AML-193 (cell line): ENCODE measurements around the gene TIMP3.

Source experiments
- DNase-seq, 2 experiments: peaks; one replicate each; lab custom pipeline; 2025; lab: John Stamatoyannopoulos, UW

TIMP3 gene

GRCh38 chr22:32786027-32786418 is 15.5 kb upstream of the TIMP3 start:
- DNase-seq, result no peak

DNA sequence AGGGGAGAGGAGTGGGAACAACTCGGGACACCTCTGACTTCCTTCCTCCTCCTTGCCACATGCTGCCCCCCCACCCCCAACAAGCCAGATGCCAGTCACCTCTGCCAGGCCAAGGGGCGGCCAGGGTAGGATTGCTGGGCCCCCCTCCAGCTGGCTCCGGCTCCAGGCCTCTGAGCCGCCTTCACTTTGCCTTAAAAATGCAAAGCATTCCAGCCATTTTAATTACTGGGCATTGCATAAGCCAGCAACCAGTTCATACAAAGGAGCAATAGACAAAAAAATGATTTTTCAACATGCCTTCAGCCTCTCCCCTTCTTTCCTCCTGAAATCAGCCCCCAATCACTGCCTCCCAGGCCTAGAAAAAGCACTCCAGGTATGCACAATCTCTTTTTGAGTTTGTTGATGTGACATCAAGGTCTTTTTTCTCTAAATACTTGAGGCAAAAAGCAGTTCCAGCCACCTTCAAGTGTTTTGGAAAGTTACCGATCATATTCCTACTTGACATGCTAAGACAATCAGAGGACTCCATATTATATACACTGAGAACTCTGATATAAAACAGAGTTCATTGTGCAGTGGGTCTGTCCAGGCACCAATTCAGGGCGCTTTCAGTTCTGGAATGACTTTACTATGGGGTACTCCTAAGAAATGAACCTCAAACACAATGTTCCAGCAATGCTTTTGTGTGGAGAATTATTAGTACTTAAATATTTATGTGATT is 12.4 kb upstream of the TIMP3 start:
- DNase-seq, result no peak

GRCh38 chr22:32789797-32790620 is 11.5 kb upstream of the TIMP3 start:
- no peak for DNase-seq

DNA sequence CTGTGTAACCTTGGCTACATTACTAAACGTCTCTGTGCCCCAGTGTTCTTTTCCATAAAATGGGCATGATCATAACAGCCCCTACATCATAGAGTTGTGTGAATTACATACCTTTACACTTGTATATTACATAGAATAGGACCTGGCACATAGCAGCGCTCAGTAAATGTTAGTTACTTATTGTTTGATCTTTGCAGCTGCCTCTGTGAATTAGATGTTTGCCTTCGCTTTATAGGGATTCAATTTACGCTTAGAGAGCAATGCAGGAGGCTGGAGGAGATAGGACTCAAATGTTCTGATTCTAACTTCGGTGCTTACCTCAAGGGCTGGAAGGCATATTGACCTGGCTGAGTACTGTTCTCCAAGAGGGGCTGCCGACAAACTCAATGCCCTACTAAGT is 10.4 kb upstream of the TIMP3 start:
- DNase-seq, result no peak

- no peak for DNase-seq
Measured at GRCh38 chr22:32791485-32791884, 10.0 kb upstream of the TIMP3 start.

DNA sequence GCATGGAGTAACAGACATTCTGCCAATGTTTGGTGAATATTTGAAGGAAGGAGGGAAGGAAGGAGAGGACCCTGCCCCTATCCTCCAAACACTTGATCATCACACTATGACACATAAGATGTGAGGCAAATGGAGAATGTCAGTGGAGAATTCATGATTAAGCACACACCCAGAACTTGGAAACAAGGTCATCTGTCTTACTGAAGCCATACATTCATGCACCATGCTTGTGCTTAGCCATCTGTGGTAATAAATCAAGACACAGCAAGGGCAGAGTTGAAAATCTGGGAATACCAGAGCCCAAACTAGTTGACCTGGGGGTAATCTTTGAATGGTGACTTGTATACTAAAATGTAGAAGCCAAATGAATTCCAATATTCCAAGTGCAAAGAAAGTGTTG is 7.9 kb upstream of the TIMP3 start:
- no peak for DNase-seq

DNA sequence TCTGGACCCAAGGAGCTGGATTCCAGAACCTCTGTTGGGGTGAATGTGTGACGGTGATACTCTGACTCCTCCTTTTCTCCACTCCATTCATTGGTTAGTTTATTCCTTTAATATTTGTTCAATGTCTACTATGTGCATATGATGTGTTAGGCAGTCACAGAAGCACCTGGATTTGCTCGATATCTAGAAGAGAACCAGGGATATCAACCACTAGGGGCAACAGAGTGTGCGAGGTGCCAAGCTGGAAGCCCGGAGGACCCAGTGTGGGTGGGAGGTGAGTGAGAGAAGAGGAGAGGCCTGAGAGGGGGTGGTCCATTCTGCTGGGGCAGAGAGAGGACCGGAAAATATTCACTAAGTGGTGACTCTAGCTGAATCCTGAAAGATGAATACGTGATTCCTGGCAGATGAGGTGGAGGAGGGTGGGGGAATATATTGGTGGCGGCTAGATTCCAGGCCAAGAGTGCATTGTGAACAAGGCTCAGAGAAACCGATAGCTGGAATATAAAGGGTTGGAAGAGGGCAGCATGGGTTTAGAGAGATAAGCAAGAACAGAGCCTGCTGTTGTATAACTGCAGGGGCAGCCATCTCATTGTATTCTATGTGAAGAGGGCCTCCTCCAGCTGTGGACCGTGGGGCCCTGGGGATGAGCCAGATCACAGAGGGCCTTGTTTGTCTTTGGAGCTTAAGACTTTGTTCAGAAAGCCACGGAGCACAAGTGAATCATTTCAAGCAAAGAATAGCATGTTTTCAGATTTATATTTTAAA is 6.9 kb upstream of the TIMP3 start:
- DNase-seq, result no peak

GRCh38 chr22:32795214-32795596 is 6.3 kb upstream of the TIMP3 start:
- DNase-seq, result no peak

DNA sequence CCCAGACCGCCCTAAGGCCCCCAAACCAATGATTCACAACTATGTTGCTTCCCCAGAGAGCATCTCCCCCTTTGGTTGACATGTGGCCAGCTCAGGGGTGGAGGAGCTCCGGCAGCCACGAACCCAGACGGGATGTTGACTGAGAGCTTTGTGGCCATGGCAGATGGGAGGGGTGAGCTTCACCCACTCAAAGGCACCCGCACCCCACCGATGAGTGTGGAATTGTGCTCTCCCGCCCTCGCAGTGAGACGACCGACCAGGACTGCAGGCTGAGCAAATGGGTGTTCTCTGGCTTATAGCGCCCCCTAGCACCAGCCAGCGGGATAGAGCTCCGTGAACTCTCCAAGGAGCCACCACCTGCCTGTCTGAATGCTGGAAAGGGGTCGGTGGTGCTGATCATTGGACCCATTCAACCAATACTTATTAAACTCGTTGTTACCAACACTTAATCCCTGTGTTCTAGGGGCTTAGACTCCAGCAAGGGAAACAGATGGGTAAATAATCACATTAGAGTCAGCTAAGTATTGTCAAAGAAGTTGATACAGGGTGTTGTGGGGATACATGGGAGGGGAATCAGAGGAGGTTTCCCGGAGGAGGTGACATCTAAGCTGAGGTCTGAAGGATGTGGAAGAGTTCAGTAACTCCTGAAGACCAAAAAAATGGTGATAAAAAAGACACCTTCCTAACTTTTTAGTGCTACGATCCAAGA is 4.5 kb upstream of the TIMP3 start:
- peak; percentile 33 to 42 for DNase-seq

- no peak for DNase-seq
Measured at GRCh38 chr22:32799496-32799895, 2.0 kb upstream of the TIMP3 start.

DNA sequence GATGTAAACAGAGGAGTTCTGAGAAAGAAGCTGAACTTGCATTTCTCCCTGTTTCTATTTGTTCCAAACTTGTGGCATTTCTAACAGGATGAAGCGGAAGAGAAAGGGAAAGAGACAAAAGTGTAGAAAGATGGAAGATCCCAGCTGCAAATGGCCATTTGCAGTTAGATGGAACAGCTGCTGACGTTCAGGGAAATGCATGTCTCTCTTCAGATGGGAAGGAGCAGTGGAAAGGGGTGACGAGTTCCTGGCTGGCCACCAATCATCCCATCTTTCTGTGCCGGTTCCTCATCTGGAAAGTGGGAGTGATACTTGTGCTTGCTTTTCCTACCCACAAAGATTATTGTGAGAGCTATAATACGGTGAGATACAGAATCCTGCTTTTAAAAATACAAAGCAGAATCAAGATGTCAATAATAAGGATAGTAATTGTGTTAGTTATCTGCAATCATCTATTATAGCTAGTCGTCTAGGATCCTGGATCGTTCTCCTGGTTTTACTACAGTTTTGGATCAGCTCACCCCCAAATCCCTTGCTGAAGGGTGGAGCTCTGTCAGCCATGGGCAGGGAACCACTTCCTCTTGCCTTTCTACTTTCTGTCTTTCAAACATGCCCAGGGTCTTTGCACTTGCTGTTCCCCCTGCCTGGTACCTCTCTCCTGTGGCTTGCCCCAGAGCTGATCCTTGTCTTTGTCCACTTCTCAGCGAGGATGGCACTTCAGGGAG is 1.2 kb upstream of the TIMP3 start:
- no peak for DNase-seq

DNA sequence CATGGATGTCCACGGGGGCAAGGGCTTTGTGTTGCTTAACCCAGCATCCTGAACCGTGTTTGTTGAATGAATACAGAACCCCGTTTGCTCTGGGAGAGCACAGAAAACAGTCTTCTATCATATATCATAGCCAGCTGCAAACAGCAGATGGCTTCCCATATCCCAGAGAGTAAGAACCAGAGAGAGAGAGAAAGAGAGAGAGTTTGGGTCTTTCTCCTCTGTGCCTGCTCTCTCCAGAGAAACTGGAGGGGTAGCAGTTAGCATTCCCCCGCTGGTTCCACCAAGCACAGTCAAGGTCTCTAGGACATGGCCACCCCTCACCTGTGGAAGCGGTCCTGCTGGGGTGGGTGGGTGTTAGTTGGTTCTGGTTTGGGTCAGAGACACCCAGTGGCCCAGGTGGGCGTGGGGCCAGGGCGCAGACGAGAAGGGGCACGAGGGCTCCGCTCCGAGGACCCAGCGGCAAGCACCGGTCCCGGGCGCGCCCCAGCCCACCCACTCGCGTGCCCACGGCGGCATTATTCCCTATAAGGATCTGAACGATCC is 440 bp upstream of the TIMP3 start:
- DNase-seq, result no peak

DNA sequence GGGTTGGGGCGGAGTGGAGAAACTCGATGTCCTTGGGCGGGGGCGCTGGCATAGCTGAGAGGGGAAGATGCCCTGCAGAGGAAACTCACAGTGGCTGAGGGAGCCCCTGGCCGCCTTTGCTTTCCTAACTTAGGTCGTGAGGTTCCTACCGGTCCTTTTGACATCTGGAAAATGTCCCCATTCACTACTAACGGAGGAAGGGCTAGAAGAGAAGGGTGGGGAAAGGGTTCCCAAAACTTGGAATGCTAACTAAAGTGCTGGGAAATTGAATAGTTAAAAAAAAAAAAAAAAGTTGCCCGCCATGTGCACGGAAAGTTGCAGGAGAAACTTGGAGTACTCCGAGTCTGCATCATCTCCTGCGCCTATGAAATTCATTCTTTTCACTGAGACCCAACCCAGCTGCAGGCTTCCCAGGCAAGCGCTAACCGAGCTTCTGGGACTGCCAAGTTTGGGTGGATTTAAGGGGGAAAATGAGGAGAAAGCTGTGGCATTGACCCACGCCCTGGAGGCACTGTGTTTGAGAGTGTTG is 796 bp downstream of the TIMP3 start:
- DNase-seq, result no peak

- no peak for DNase-seq
Measured at GRCh38 chr22:32803020-32803737, 1.7 kb downstream of the TIMP3 start.

DNA sequence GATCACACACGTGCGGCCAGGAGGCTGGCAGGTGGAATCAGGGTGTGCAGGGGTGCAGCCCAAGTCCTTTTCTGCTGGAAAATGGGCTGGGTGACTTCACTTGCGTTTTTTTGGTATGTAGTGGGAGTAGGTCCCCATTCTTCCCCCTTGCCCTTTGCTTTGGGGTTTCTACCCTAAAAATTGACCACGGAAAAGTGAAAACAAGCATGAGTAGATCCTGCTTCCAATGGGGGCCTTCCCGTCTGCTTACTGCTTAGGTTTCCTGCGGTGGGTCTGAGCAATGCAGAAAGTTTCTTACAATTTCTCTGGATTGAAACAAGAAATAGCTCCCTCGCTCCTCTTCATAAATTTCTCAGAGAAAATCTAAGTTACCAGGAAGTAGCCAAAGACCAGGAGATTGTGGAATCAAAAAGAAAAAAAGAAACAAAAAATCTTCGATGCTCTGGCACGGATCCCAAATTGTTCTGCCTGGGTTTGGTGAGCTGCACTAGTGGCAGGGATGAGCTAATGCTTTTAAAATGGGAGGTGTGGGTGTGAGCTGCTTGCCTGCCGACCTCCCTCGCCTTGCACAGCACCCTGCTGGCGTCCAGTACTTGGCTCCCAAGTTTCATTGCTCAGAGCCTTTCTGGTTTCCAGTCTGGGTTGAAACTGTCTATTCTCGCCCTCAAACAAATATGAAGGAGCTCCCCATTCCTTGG is 2.4 kb downstream of the TIMP3 start:
- DNase-seq, result no peak

GRCh38 chr22:32804531-32805360 is 3.2 kb downstream of the TIMP3 start:
- no peak for DNase-seq

DNA sequence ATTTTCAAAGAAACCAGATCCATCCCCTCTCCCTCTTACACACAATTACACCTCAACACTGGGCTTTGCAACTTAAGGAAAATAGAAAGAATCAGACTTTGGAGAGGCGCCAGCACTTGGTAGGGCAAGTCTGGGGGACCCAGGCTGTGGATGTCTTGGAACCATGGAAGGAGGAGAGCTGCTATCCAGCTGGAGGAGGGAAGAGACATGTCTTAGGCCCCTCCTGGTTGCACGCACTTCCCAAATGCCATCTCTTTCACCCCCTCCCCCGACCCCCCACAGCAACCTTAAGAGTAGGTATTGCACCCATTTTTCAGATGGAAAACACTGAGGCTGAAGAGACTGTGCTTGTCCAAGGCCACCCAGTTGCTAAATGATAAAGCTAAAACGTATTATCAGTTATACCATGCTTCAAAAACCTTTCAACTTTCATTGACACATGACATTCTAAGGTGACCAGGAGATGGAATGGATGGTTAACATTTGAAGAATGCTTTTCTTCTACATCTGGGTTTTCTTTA is 3.9 kb downstream of the TIMP3 start:
- no peak for DNase-seq

DNA sequence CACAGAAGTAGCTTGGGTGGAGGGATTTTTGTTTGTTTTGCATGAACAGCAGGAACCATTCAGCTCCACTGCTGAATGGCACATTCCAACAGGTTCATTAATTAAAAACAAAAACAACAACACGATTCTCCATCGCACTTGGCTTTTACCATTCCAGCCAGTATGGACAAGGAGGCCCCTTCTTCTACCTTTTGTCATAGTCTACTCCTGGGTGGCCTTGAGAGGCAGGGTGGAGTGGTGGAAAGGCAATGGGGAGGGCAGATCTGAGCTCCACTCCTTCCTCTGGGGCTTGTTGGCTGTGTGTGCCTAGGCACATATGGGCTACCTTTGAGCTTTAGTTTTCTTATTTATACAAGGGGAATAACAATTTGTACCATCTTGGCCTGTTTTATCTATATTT is 4.8 kb downstream of the TIMP3 start:
- no peak for DNase-seq

GRCh38 chr22:32808038-32808445 is 6.5 kb downstream of the TIMP3 start:
- DNase-seq, result no peak
